HepG2 (cell line): ENCODE results near the gene FAM174C. TPM values are rescaled to one million over a fixed set of nuclear protein-coding genes. Genes with fewer than 3 reads are reported as not detected.

Source experiments
- CREBL2 ChIP-seq: sonication (generic); formaldehyde crosslinking; IDR thresholded peaks from 2 replicates; pipeline ENCODE4 v1.8.1; 2023; ENCODE audit warnings: missing genetic modification reagents, mild to moderate bottlenecking, borderline replicate concordance
- DZIP1 ChIP-seq: sonication (generic); formaldehyde crosslinking; IDR thresholded peaks from 2 replicates; pipeline ENCODE4 v1.5.0; 2020; ENCODE audit warnings: mild to moderate bottlenecking, missing genetic modification reagents
- GATAD2A ChIP-seq: IDR thresholded peaks from 2 replicates; pipeline ENCODE4 v1.6.1; 2016
- HNF4G ChIP-seq, 2 experiments: sonication (generic) in 1 of 2; formaldehyde crosslinking in 1 of 2; IDR thresholded peaks; 2 replicates each; pipeline versions ENCODE4 v1.4.0 to v1.6.1; 2011 to 2020; ENCODE audit warnings: borderline replicate concordance in 2 of 2, low read depth in 2 of 2, mild to moderate bottlenecking in 2 of 2, low read length in 1 of 2, missing genetic modification reagents in 1 of 2, moderate library complexity in 1 of 2
- LBX2 ChIP-seq: sonication (generic); formaldehyde crosslinking; IDR thresholded peaks from 2 replicates; pipeline ENCODE4 v1.5.0; 2020; ENCODE audit warnings: missing genetic modification reagents, mild to moderate bottlenecking, borderline replicate concordance
- MIXL1 ChIP-seq: IDR thresholded peaks from 2 replicates; pipeline ENCODE4 v1.6.1; 2016
- RAD21 ChIP-seq: fragments of 450-650 bp; formaldehyde crosslinking; IDR thresholded peaks from 2 replicates; pipeline ENCODE4 v1.5.0; 2020; ENCODE audit warnings: mild to moderate bottlenecking
- RERE ChIP-seq: IDR thresholded peaks from 2 replicates; pipeline ENCODE4 v1.6.1; 2016; ENCODE audit warnings: low read depth, missing genetic modification reagents, missing compliant biosample characterization
- SIX1 ChIP-seq: sonication (generic); formaldehyde crosslinking; IDR thresholded peaks from 2 replicates; pipeline ENCODE4 v1.4.0; 2020; ENCODE audit warnings: missing genetic modification reagents, borderline replicate concordance
- TBX2 ChIP-seq: sonication (generic); formaldehyde crosslinking; IDR thresholded peaks from 2 replicates; pipeline ENCODE4 v1.5.0; 2020; ENCODE audit warnings: missing genetic modification reagents, mild to moderate bottlenecking, borderline replicate concordance
- THAP9 ChIP-seq: sonication (generic); formaldehyde crosslinking; IDR thresholded peaks from 2 replicates; pipeline ENCODE4; 2020; ENCODE audit warnings: missing genetic modification reagents, mild to moderate bottlenecking, borderline replicate concordance
- ZMAT3 ChIP-seq: sonication (generic); formaldehyde crosslinking; conservative IDR thresholded peaks from 2 replicates; pipeline ENCODE4 v1.7.0; 2021; ENCODE audit warnings: missing genetic modification reagents
- ZNF224 ChIP-seq: sonication (generic); formaldehyde crosslinking; IDR thresholded peaks from 2 replicates; pipeline ENCODE4 v1.5.0; 2020; ENCODE audit warnings: mild to moderate bottlenecking, missing genetic modification reagents
- ZNF512 ChIP-seq: sonication (generic); formaldehyde crosslinking; IDR thresholded peaks from 2 replicates; pipeline ENCODE4 v1.4.0; 2020; ENCODE audit warnings: mild to moderate bottlenecking, missing genetic modification reagents
- polyA plus RNA-seq, 8 experiments: library from polyadenylated mRNA; depleted of rRNA in 3 of 8; stranded (reverse) in 7 of 8; unstranded in 1 of 8; fragments of >200 nt; fragmentation: Illumina TruSeq in 4 of 8; extraction: Trizol in 4 of 8; gene quantifications; 2 replicates each; pipeline versions ENCODE4 v1.2.1 to v1.2.3, GENCODE V29; 2011 to 2016; ENCODE audit warnings: low read depth in 4 of 8, missing spikeins in 1 of 8, mixed read lengths in 1 of 8; ENCODE audit not compliant: insufficient read depth in 1 of 8
- total RNA-seq, 5 experiments: library from RNA; depleted of rRNA; stranded (reverse); fragments of >200 nt; fragmentation: Illumina TruSeq; extraction: Trizol; gene quantifications; 2 replicates each; pipeline ENCODE4 v1.2.3, GENCODE V29; 2016; ENCODE audit warnings: low read depth in 1 of 5

Gene FAM174C
- total and polyA plus RNA-seq, 2 of the 13 experiments (the other 11 are each of a cell fraction or from before 2014, with no cell fraction given), result 19.5 to 31.3 TPM

GRCh38 chr19:1259206-1259875, 16.0 kb upstream of the FAM174C start (continued):
- TF ChIP-seq THAP9 (CRISPR knock-in tag) (peak; percentile 72; the same call in 1 of the 2 replicates), TBX2 (CRISPR knock-in tag) (peak; percentile 90), SIX1 (no peak), CREBL2 (CRISPR knock-in tag) (no peak), RERE (CRISPR knock-in tag) (peak; percentile 40; the same call in 1 of the 2 replicates), HNF4G (IDR thresholded peaks at IDR 0.05; ENCODE audit: borderline replicate concordance, low read depth, low read length) (peak; percentile 87), HNF4G (CRISPR knock-in tag; IDR thresholded peaks at IDR 0.05; ENCODE audit: borderline replicate concordance, low read depth) (peak; percentile 84; the same call in 1 of the 2 replicates), ZNF224 (CRISPR knock-in tag) (peak; percentile 67), ZNF512 (CRISPR knock-in tag) (no peak), MIXL1 (CRISPR knock-in tag) (peak; percentile 33; the same call in 1 of the 2 replicates), LBX2 (CRISPR knock-in tag) (0 out of 2 replicates have a peak, but pooled peaks have one; percentile 19), DZIP1 (CRISPR knock-in tag) (peak; percentile 45), GATAD2A (peak; percentile 66), RAD21 (peak; percentile 88), ZMAT3 (CRISPR knock-in tag) (peak; percentile 69; the same call in 1 of the 2 replicates)
